Stomach (tissue), 9 donors: ENCODE results near the gene ZNF451. TPM values are rescaled to one million over a fixed set of nuclear protein-coding genes. Genes with fewer than 3 reads are reported as not detected.

ENCODE experiments used
- DNase-seq, 2 donors: peaks; one replicate each; pipeline versions ENCODE4 v3.0.0 to v3.0.0-alpha.2; 2013 to 2019
- H3K27ac ChIP-seq, 5 donors: fragments of 200-600 bp in 4 of 5; sonication (generic) in 4 of 5; one replicate each; pipeline ENCODE4 v1.5.1; 2013 to 2019; ENCODE audit warnings: mild to moderate bottlenecking in 1 of 5, moderate library complexity in 1 of 5
- H3K27me3 ChIP-seq, 3 donors: fragments of 200-600 bp; sonication (generic); one replicate each; pipeline ENCODE4 v1.5.1; 2017 to 2019; ENCODE audit warnings: mixed run types in 1 of 3
- H3K36me3 ChIP-seq, 4 donors: fragments of 200-600 bp; sonication (generic); 1 replicate in 3 of 4; 2 replicates in 1 of 4; pipeline ENCODE4 v1.5.1; 2016 to 2019
- H3K4me1 ChIP-seq, 4 donors: fragments of 200-600 bp; sonication (generic); one replicate each; pipeline ENCODE4 v1.5.1; 2016 to 2019
- H3K4me3 ChIP-seq, 4 donors: fragments of 200-600 bp; sonication (generic) in 3 of 4; one replicate each; pipeline ENCODE4 v1.5.1; 2016 to 2019; ENCODE audit warnings: mild to moderate bottlenecking in 1 of 4
- H3K9me3 ChIP-seq, 4 donors: fragments of 200-600 bp; sonication (generic); one replicate each; pipeline ENCODE4 v1.5.1; 2016 to 2019
- EP300 ChIP-seq: sonication (generic); formaldehyde crosslinking; IDR thresholded peaks from one replicate; pipeline ENCODE4 v1.6.1; 2017; ENCODE audit warnings: antibody characterized with exemption
- POLR2A ChIP-seq, 4 donors: fragments of 450-650 bp; IDR thresholded peaks; one replicate each; pipeline ENCODE4 v1.6.1; 2016; ENCODE audit warnings: antibody characterized with exemption in 4 of 4, control low read depth in 2 of 4, mild to moderate bottlenecking in 1 of 4, moderate library complexity in 1 of 4
- POLR2AphosphoS5 ChIP-seq, 3 donors: sonication (generic); formaldehyde crosslinking; IDR thresholded peaks; one replicate each; pipeline ENCODE4 v1.6.1; 2016; ENCODE audit warnings: antibody characterized with exemption in 3 of 3
- WGBS, 5 donors: extraction: QIAGEN DNeasy Blood & Tissue Kit in 3 of 5; methylation state at CpG; one replicate each; pipeline versions ENCODE4 v1.1.5 to v1.1.7; 2013 to 2018; 5-methylcytosine and 5-hydroxymethylcytosine counted together
- intact Hi-C: fragments of 100-400 bp; cut with DNase I; formaldehyde crosslinking; loops from one replicate; pipeline ENCODE4 v1.15.1; 2023; ENCODE audit warnings: low total_unique reads
- polyA plus RNA-seq, 3 donors: library from polyadenylated mRNA; stranded (reverse); fragments of 200-250 nt; gene quantifications; one replicate each; pipeline ENCODE4 v1.2.3, GENCODE V29; 2013
- total RNA-seq, 5 donors: library from RNA; depleted of rRNA; stranded (reverse); fragments of >200 nt; gene quantifications; one replicate each; pipeline versions ENCODE4 v1.1.0 to v1.2.3, GENCODE V29; 2014 to 2016
- TF ChIP-seq, protein P1 (sequence below), 7 experiments: fragments of 450-650 bp in 4 of 7; fragments of 200-600 bp in 3 of 7; sonication (generic) in 3 of 7; IDR thresholded peaks; one replicate each; pipeline ENCODE4 v1.5.1; 2016 to 2019; ENCODE audit warnings: antibody characterized with exemption in 7 of 7, control low read depth in 2 of 7, mild to moderate bottlenecking in 1 of 7
- donor health status: healthy with polysubstance abuse.
- donor health status: Bipolar disorder and iron deficiency.
- donor health status: healthy.

ZNF451 gene
- total and polyA plus RNA-seq, 8 donors: 6.0 to 402 (median 35.1) TPM

GRCh38 chr6:57141451-57142177 lies 51.6 kb downstream of the ZNF451 start:
- intact Hi-C loops: no loop called here
- H3K27me3 ChIP-seq: no peaks in the 10 kb centered on the region
- WGBS, 5 donors: 75 to 86% (median 80%) methylated on average over 4 of the region's 4 CpGs
- no peak overlapping the region for H3K27ac ChIP-seq
- no peak for TF ChIP-seq EP300
- TF ChIP-seq, protein P1, sequence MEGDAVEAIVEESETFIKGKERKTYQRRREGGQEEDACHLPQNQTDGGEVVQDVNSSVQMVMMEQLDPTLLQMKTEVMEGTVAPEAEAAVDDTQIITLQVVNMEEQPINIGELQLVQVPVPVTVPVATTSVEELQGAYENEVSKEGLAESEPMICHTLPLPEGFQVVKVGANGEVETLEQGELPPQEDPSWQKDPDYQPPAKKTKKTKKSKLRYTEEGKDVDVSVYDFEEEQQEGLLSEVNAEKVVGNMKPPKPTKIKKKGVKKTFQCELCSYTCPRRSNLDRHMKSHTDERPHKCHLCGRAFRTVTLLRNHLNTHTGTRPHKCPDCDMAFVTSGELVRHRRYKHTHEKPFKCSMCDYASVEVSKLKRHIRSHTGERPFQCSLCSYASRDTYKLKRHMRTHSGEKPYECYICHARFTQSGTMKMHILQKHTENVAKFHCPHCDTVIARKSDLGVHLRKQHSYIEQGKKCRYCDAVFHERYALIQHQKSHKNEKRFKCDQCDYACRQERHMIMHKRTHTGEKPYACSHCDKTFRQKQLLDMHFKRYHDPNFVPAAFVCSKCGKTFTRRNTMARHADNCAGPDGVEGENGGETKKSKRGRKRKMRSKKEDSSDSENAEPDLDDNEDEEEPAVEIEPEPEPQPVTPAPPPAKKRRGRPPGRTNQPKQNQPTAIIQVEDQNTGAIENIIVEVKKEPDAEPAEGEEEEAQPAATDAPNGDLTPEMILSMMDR (IDR thresholded peaks at IDR 0.05): no peak
- TF ChIP-seq POLR2A (IDR thresholded peaks at IDR 0.05): no peak
- no peak for TF ChIP-seq POLR2AphosphoS5 (IDR thresholded peaks at IDR 0.05)
- no peaks in the 10 kb centered on the region for H3K4me1 ChIP-seq
- DNase-seq: no peak
- peaks cover 6 to 58% (median 46%) of the 10 kb centered on the region in 4 donors for H3K36me3 ChIP-seq
- H3K9me3 ChIP-seq: no peaks in the 10 kb centered on the region
- no peak overlapping the region for H3K4me3 ChIP-seq

DNA sequence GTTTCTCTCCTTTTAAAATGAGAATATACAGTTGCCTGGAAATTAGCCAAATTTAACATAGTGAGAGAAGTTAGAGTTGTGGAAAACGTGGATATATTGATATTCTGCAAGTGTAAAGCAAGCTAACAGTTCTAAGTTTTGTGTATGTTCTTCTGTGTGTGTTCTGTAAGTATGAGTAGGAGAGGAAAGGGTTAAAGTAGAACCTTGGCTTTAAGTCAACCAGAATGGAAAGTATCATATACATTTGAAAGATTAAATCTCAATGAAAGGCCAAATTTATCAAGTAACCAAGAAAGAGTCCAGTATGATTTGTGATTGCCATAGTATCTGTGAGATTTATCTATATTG lies 52.2 kb downstream of the ZNF451 start:
- no peaks in the 10 kb centered on the region for H3K4me1 ChIP-seq
- TF ChIP-seq, protein P1 (IDR thresholded peaks at IDR 0.05): no peak
- TF ChIP-seq EP300: no peak
- no peak for TF ChIP-seq POLR2A (IDR thresholded peaks at IDR 0.05)
- TF ChIP-seq POLR2AphosphoS5 (IDR thresholded peaks at IDR 0.05): no peak
- H3K27me3 ChIP-seq: no peaks in the 10 kb centered on the region
- no peak for DNase-seq
- H3K27ac ChIP-seq: no peak overlapping the region
- H3K36me3 ChIP-seq: peaks cover 7 to 55% (median 45%) of the 10 kb centered on the region in 4 donors
- intact Hi-C loops: no loop called here
- H3K4me3 ChIP-seq: no peak overlapping the region
- WGBS, 5 donors: 72 to 87% (median 78%) methylated on average over 1 of the region's 1 CpG
- no peaks in the 10 kb centered on the region for H3K9me3 ChIP-seq

DNA sequence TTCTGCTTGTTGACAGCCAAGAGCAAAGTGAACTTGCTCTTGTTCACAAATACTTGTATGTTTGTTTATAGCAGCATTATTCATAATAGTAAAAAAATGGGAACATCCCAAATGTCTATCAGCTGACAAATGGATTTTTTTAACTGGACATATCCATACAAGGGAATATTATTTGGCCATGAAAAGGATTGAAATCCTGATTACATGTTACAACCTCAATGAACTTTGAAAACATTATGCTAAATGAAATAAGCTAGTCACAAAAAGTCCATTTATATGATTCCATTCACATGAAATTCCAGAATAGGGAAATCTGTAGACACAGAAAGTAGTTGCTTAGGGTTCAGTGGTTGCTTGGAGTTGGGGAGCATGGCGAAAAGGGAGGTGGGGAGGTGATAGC lies 53.7 kb downstream of the ZNF451 start:
- Histone ChIP-seq H3K9me3 (no peaks in the 10 kb centered on the region), H3K4me1 (no peaks in the 10 kb centered on the region), H3K4me3 (no peak overlapping the region), H3K27me3 (no peaks in the 10 kb centered on the region), H3K27ac (no peak overlapping the region), H3K36me3 (peaks cover 19 to 62% (median 48%) of the 10 kb centered on the region in 4 donors)
- no peak for DNase-seq
- intact Hi-C loops: no loop called here
- TF ChIP-seq, protein P1 (IDR thresholded peaks at IDR 0.05): no peak
- TF ChIP-seq POLR2A (IDR thresholded peaks at IDR 0.05) (no peak), EP300 (no peak), POLR2AphosphoS5 (IDR thresholded peaks at IDR 0.05) (no peak)
- WGBS, 5 donors: 91 to 98% (median 95%) methylated on average over 1 of the region's 1 CpG

DNA sequence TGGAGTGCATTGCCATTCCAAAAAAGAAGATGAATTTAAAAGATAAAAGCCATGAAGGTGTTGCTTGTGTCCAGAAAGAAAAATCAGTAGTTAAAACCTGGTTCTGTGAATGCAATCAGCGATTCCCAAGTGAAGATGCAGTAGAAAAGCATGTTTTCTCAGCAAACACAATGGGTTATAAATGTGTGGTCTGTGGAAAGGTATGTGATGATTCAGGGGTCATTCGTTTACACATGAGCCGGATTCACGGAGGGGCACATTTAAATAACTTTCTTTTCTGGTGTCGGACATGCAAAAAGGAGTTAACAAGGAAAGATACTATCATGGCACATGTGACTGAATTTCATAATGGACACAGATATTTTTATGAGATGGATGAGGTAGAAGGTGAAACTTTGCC lies 57.4 kb downstream of the ZNF451 start:
- no peak for DNase-seq
- no peak overlapping the region for H3K27ac ChIP-seq
- WGBS, 5 donors: 91 to 94% (median 92%) methylated on average over 5 of the region's 5 CpGs
- no peaks in the 10 kb centered on the region for H3K27me3 ChIP-seq
- TF ChIP-seq, protein P1 (IDR thresholded peaks at IDR 0.05): no peak
- no peak for TF ChIP-seq POLR2A (IDR thresholded peaks at IDR 0.05)
- H3K36me3 ChIP-seq: peaks cover 20 to 73% (median 58%) of the 10 kb centered on the region in 4 donors
- H3K9me3 ChIP-seq: no peaks in the 10 kb centered on the region
- H3K4me1 ChIP-seq: no peaks in the 10 kb centered on the region
- no peak overlapping the region for H3K4me3 ChIP-seq
- intact Hi-C loops: no loop called here
